Stimulated activated CD4-positive, alpha-beta T cell treated with anti-CD3 and anti-CD28 coated beads, Interleukin-1b, Interleukin-23, amount 100 ng/mL, for 1 hour (primary cell): Measurements from ENCODE around the gene MTMR10.
A peak's percentile ranks its signal among the peaks of the same experiment; 100 is the strongest.

Experiments
- DNase-seq, 2 donors: peaks; one replicate each; pipeline ENCODE4 v3.0.0-alpha.2; 2020; ENCODE audit warnings: low read depth in 2 of 2

MTMR10 gene, protein sequence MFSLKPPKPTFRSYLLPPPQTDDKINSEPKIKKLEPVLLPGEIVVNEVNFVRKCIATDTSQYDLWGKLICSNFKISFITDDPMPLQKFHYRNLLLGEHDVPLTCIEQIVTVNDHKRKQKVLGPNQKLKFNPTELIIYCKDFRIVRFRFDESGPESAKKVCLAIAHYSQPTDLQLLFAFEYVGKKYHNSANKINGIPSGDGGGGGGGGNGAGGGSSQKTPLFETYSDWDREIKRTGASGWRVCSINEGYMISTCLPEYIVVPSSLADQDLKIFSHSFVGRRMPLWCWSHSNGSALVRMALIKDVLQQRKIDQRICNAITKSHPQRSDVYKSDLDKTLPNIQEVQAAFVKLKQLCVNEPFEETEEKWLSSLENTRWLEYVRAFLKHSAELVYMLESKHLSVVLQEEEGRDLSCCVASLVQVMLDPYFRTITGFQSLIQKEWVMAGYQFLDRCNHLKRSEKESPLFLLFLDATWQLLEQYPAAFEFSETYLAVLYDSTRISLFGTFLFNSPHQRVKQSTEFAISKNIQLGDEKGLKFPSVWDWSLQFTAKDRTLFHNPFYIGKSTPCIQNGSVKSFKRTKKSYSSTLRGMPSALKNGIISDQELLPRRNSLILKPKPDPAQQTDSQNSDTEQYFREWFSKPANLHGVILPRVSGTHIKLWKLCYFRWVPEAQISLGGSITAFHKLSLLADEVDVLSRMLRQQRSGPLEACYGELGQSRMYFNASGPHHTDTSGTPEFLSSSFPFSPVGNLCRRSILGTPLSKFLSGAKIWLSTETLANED

DNA sequence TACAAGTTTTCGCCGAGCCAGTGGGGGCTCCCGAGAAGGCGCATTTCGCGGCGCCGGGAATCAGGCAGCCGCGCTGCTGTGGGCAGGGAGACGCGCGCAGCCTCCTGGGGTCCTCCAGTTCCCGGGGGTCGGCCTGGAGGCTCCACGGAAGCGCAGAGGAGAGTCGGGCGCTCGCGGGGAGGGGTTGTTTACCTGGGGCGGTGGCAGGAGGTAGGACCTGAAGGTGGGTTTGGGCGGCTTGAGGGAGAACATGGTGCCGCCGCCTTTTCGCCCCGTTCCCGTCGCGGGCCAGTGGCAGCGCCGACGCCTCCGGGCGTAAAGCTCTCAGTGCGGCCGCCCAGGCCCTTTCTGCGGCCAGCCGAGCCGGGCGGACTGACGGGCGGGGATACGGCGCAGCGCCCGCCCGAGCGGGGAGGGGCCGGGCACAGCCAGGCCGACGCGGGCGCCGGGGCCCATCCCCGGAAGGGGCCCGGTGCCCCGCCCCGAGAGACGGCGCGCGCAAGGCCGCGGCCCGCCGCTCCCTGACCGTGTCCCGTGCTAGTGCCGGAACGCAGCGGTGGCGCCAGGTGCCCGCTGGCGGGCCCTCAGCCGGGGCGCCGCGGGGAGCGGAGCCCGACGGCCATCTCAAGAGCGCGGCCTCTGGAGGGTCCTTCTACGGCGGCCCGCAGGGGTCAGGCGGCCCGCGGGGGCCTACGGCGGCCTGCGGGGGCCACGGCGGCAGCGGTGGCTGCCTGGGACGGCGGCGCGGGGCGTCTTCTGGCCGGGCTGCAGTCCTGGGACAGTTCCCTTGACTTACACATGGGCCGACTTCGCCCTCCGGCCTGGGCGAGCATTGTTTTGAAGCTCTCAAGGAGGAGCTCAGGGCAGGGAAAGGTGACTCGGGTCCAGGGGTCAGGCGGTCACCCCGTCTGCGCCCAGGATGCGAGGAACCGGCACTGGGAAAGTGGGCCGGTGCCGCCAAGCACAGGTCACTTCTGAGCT is at the start of gene MTMR10:
Gene MTMR10 (minus strand): TSS at position 374 of the 981 bp plus-strand sequence. CDS start 122 bp downstream, at position 252.
- DNase-seq, result peak; percentile 25 to 45

DNA sequence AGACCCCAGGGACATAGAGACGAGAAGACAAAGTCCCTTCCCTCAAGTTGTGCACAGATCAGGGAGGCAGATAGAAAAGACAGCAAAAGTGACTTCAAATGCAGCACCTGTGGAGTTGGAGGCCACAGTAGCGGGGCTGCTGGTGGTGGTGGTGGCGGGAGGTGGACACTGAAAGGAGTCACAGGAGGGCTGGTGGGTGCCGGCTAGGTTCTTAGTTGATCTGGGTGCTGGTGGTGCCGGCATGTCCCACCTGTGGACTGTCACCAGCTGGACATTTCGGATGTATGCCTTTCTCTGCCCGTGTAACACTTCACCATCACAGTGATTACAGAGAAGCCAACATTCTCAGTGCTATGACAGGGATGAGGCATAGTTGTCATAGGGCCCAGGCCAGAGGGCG is 49.2 kb upstream of the MTMR10 start:
- no peak for DNase-seq

DNA sequence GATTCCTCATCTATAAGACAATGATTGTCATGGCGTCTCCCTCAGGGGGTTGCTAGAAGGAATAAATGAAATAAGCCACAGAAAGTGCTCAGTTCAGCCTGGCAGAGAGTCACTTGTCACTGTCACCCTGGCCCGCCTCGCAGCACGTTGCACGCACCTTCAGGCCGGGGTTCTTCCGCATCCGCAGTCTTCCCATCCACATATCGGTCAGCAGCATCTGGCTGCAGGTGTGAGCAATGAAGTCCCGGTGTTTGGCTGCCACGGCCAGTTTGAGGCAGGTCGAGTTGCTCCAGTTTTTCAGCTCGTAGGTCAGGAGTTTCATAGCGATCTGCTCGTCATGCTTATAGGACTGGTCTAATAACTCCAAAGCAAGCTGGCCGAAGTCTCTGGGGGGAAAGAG is 48.5 kb upstream of the MTMR10 start:
- DNase-seq, result no peak

DNA sequence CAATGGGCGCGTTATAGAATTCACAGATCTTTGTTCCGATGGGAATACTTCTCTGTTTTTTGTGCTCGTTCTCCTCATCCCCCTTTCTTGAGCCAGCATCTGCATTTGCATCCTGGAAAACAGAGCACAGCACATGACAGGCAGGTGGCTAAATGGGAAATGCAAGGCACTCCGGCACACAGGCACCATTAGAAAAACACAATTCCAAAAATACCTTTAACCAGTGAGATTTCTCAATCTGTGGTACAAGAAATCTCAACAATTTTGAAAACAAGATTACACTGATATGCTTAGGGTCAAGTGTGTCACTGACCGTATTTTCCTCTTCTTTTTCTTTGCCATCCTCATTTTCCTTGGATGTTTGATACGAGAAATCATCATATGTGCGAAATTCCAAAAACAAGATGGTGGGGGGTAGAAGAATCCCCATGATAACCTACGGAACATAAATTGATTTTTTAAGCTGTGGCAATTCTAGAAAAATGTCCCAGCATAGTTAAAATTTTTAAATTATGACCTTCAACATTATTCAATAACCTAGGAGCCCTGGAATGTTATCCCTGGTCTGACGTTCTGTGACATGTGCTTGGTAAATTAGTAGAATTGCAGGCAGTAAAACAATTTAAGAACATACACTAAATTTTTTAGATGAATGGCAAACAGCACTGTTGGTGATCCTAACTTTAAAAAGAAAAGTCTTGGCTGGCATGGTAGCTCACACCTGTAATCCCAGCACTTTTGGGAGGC is 46.5 kb upstream of the MTMR10 start:
- DNase-seq, result no peak

DNA sequence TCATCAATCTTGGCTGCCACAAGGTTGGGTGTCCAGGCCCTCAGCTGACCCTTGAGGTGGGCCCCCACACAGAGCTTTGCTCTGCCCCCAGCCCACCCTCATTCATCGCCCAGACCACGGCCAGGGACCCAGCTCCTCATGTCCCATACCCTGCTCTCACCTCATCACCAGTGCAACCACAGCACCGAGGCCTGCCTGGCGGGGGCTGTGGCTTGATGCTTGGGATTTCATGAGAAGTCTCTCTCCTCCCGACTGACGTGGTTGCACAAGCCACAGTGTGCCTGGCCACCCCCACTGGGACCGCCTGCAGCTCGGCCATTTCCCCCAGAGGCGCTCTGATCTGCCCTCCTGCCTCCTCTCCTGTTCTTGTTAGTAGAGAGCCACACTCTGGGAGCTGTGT is 45.4 kb upstream of the MTMR10 start:
- no peak for DNase-seq

DNA sequence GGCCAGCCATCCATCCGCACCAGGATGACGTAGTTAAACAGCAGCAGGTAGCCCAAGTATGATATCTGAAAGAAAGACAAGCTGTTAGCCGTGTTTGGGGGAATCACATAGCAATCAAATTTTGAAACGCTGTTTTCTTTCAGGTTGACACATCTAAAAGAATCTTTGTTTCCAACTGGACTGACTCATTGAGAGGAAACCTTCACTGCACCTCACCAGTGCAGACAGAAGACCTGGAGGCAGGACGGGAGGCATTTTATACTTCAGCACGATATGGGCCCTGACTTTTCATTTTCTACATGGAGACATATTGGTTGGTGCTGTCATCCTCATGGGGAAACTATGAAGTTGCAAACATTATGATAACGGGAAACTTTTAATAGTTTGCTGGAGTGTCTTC is 44.2 kb upstream of the MTMR10 start:
- no peak for DNase-seq

DNA sequence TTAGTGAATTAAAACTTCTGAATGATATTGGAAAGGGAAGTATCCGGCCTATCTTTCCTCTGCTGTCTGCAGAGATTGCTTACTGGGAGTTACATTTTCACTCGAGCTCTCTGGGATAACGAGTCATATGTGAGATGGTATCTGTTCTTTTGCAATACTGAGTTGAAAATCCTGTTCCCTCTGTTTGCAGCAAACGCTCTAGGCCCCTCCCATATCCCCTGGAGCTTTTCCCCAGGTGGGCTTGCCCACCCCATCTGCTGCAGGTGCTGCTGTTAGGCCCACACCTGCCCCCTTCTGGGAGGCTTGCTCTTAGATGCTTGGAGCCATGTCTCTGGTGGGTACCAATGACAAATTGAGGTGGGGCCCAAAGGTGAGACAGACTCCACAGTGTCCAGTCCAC is 42.7 kb upstream of the MTMR10 start:
- DNase-seq, result no peak

DNA sequence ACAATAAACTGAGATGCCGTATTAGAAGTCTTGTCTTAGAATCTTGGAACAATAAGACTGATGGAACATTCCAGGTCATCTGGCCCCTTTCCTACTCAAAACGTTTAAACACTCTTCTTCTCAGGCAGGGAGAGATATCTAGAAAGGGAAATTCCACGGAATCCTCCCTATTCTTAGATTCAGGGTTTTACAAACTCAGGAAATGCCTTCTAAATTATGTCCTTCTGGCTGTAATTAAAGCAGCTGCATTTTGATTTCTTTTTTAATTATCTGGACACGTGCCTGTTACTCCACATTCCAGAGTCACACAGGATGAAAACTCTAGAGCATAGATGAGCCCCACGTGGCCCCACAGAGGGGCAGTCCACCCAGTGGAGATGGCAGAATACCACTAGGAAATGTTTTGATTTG is 41.5 kb upstream of the MTMR10 start:
- DNase-seq, result no peak

DNA sequence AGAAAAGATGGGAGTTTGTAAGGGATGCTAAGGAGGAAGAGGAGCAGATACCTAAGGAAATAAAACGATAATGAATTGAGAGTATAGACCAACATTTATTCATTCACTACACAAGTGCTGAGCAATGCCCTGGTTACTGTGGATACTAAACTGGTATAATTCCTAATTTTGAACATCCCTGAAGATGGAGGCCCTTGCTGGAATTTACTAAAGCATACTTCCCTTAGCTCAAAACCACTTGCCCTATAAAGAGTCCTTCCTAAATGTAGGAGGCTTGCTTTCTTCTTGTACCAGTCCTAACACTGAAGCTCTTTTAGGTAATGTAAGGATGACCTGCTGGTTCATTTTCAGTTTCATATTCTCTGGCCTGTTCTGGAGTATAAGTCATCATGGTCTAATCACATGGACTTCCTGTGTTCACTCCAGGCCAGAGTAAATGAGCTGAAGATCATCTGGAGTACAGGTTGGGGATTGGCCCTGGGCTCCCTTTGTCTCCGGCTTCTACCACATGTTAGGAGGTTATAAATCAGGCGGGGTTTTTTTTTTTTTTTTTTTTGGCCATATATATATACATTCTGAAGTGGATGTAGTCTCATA is 40.1 kb upstream of the MTMR10 start:
- no peak for DNase-seq

DNA sequence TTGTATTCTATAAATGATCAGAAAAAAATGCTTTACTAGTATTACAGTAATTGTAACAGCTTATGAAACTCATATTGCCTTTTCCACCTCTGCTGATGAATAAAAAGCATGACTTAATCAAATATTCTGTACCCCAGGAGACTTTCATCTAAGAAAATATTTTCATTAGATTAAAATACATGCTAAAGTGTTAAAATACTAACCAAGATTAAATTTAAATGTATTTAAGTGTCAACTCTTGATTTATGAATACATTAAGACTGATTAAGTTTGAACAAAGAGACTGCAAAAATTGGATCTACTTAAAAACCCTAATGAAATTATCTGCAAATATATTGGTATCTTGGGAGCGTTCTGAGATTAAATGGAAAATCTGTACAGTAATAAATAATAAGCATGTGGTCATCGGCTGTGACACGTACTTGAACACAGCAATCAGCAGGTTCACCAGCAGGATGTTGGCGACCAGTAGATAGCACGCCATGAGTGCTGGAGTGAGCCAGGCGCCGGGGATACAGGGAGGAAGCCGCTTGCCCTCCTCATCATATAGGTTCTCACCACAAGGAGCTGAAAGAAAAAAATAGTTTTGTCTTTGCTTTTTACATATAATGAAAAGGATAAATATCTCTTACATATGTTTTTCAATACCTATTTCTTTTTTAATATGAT is 36.6 kb upstream of the MTMR10 start:
- DNase-seq, result no peak

DNA sequence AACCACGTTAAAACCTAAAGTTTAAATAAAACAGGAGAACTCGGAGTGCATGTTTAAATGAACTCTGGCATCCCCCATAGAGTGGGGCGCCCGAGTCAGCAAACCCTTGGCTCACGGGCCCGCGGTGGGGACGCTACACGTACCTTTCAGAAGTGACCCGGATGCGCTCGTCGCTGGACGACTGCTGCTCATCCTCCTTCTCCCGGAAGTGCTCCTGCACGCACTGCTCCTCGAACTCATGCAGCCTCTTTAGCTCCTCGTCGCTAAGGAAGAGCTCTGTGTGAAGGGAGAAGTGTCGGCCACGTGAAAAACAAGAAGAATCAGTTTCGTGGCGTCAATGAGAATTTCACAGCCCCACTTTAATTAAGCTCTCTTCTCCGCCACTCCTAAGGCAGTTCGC is 34.6 kb upstream of the MTMR10 start:
- no peak for DNase-seq

DNA sequence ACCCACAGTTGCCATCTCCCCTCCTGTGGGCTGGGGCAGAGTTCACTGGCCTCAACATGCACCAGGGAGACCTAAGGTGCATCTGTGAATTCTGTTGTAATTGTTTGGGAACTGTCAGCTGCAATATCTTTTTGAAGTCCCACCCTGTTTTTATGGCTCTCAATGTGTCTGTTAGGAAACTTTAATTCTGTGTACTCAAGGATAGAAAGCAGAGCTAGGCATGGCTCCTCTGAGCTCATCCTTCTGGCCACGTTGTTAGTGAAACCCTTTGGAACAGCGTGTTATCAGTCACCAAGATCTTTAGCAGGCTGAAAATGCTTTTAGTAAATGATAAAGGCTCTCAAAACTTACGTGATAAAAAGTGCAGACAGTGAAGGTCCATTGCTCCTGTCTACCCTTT is 33.6 kb upstream of the MTMR10 start:
- DNase-seq, result no peak

DNA sequence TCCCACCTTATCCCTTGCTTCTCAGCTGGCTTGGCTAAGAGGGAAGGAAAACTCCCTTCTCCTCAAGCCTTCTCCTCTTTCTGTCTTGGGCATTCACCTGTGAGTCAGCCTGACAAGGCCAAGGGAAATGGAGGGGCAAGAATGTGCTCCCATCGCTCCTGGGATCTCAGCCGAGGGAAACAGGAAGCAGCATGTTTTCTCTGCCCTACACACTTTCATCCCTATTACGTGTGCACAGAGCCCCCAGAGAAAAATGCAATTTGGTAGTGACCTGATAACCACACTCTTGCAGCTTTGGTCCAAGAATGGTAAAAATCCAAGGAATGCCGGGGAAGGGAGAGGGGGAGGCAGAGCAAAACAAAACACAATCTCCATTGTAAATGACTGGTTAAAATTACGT is 32.9 kb upstream of the MTMR10 start:
- no peak for DNase-seq

DNA sequence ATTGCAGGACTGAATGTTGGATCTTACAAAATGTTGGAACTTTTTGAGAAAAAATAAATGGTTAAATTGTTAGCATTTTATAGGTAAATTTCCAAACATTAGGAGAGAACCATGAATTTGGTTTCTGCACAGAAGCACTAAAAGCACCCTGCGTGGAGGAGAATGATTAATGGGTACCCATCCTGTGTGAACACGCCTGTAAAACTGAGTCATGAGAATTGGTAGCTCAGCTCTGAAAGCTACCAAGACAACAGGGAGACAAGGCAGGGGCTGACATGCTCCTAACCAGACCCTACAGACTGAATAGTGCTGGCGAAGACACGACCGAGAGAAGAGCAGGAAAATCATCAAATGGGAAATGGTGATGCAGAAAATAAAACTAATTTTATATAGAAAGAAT is 32.4 kb upstream of the MTMR10 start:
- no peak for DNase-seq

DNA sequence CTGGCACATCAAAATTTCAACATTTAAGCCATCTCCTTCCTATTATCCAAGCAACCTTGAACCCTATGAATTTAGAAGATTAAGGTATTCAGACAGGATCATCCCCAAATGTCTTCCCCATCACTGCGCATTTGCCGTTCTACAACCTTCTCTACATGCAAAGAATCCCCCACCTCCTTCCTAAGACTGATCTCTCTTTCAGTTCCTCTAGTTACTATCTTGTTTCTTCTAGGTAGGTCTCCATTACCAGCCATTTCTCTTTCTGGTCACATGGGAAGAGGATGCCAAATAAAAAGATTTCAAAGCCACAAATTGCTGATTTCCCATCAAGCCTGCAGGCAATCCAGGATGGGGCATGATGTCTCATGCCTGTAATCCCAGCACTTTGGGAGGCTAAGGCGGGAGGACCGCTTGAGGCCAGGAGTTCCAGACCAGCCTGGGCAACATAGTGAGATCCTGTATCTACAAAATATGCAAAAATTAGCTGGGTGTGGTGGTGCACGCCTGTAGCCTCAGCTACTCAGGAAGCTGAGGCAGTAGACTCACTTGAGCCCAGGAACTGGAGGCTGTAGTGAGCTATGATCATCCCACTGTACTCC is 29.7 kb upstream of the MTMR10 start:
- no peak for DNase-seq

DNA sequence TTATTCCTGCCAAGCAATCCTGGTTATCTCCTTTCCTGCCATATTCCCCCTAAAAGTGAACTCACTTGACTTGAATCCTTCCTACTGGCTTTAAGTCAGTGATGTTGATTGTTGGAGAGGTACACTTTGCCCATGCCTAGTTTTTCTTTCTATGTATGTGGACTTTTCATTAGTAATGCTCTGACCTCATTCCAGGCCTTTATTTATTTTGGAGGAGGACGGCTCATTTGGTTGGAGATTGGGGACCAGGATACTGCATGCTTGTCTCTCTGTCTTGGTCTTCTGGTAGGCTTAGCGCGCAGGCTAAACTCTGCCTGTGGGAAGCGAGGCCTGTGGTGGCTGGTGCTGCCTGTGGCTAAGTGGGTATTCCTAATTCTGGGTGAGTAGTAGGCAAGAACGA is 29.1 kb upstream of the MTMR10 start:
- DNase-seq, result no peak

DNA sequence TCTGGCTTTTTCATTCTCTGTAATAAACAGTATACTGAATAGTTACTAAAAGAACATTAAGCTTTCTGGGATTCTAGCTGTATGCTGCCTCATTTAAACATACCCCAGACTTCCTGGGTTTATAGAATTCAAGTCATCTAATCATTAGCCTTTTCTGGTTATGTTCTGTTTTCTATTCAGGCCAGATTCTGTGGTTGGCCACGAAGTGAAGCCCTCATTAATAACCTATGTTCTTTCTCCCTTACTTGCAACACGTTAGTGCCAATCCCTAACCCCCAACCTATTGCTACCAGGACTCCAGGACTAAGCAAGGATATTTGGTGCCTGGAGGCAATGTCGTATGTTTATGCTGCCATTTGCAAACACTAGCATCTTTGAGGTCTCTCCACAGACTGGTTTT is 28.6 kb upstream of the MTMR10 start:
- DNase-seq, result no peak

DNA sequence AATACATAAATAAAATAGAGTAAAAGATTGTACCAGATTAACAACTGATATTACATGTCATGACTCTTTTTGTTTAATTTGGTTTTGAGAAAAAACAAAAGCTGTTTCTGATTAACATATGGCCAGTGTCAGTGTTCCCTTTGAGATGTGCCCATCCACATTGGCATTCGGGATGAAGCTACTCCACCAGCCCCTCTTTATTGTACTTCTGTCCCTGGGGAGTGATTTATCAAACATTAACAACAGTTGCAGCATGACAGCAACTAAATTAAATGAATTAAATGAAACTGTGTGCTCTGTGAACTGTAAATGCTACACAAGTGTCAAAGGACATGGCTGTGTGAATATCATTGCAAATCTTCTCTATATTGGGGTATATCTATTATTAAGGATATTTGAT is 25.9 kb upstream of the MTMR10 start:
- DNase-seq, result no peak

DNA sequence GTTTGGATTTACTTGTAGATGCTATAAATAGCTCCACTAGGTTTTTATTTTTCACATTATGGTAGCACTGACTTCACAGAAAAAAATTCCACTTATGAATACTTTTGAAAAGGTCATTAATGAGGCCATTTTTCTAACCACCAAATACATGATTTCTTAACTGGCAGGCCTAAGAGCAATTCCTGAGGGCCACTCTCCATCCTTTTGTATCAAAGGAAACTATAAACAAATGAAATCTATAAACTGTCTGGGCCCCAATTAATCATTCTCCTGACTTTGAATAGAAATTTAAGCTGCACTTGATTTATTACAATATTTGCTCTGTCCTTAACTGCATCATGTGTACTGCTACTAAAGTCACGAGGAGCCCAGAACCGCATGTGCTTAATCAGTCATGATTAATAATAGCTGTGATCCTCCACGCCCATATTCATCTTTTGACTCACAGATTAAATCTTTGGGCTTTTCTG is 25.1 kb upstream of the MTMR10 start:
- DNase-seq, result no peak

DNA sequence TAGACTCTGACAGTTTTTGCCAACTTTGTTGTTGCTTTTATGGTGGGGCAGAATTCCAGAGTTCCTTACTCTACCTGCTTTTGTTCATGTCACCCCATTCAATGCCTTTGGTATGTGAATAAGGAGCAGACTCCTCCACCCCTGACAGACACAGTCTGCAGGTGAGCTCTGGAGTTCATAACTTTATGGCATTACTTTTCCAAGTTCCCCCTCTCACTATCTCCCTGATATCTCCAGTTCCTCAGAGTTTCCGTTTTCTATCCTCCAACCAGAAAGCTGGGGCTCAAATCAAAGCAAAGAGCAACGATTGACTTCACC is 23.1 kb upstream of the MTMR10 start:
- no peak for DNase-seq
